ENCODE data around the gene SPRYD7.
"Not testable (repeated sequence)": the region's sequence is repeated elsewhere in the genome, so short reads cannot be mapped to it uniquely, and the experiment has no call there.

The SPRYD7 gene, protein sequence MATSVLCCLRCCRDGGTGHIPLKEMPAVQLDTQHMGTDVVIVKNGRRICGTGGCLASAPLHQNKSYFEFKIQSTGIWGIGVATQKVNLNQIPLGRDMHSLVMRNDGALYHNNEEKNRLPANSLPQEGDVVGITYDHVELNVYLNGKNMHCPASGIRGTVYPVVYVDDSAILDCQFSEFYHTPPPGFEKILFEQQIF

DNA sequence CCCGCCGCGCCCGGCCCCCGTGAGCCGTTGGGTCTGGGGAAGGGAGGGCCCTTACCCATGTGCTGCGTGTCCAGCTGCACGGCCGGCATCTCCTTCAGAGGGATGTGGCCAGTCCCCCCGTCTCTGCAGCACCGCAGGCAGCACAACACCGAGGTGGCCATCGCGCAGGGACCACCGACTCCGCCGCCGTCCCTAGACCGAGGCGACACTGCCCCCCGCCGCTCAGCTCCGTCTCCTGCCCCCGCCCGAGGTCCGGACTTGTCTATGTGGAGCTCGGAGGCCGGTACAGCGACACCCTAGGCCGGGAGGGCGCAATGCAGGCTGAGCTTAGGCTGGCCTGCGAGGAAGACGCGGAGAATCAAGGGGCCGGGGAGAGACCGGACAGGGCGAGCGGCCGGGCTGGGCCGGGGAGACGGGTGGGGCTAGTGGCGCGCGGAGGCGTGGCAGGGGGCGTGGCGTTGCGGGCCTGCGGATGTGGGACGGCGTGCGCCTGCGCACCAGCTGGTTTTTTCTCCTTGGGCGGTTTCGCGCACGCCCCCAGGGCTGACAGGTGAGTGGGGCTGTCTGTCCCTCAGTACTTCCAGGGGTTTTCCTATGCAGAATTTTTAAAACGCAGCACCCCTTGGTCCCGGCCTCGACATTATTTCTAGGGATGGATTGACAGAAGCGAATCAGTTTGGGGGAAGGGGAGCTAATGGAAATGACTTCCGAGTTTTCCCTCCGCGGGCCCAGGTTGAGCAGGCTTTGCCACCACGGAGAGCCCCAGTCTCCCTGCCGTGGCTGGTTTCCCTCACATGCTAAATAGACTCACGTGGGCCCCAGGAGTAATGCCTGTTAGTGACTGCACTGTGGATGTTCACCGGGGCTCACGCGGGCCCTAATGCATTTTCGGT, at the start of gene SPRYD7:
Gene SPRYD7, minus strand, starts transcription at position 266 of the 893 bp plus-strand sequence. Its CDS starts 105 bp downstream, at position 161.
- DNase-seq: peak; percentile 100

DNA sequence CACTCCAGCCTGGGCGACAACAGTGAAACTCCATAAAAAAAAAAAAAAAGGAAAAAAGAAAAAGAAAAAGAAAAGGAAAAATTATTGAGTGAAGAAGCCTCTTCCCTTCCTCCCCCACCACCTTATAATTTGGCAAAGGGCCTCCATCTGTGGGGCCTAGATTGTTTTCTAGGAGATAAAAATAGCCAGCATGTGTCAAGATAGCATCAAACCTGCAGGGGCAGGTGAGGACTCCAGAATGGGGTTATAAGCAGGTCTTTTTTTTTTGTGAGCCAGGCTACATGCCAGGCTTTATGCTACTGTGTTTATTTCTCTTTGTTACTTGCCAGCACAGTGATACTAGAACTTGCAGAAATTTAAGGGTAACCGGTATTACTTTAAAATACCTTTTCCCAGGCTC, 49.0 kb upstream of the SPRYD7 start:
- DNase-seq: no peak

DNA sequence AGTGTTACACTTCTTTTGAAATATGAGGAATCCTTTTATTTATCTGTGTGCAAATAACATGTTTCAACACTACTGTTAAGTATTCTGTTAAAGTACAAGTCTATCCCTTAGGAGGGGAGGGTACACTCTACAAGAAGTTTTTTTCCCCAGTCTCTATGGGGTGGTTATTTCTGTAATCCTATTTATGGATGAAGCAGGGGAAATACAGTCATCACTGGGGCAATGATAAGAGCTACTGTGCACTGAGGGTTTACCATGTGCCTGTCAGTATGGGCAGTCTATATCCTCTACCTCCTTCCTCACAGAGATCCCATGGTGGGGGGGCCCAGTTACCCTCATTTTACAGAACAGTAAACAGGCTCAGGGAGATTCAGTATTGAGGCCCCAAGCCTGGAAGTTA, 44.1 kb upstream of the SPRYD7 start:
- no peak for DNase-seq

DNA sequence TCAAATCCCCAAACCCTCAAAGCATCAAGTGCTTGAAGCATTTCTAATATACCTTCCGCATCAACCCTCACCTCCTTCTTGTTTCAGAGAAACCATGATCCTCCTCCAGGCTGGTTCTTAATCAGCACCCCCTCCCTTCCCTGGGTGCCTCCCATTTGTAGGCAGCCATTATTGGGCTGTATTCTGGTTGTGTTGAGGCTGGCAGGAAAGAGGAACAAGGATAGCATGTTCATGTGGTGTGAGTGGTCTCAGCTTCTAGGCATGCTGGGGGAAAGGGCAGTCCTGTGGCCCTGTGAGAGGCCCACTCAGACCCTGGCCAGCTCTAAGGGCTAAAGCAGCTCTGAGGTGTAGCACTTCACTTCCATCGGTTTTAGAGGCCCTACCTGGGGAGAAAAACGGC, 41.9 kb upstream of the SPRYD7 start:
- DNase-seq: no peak

DNA sequence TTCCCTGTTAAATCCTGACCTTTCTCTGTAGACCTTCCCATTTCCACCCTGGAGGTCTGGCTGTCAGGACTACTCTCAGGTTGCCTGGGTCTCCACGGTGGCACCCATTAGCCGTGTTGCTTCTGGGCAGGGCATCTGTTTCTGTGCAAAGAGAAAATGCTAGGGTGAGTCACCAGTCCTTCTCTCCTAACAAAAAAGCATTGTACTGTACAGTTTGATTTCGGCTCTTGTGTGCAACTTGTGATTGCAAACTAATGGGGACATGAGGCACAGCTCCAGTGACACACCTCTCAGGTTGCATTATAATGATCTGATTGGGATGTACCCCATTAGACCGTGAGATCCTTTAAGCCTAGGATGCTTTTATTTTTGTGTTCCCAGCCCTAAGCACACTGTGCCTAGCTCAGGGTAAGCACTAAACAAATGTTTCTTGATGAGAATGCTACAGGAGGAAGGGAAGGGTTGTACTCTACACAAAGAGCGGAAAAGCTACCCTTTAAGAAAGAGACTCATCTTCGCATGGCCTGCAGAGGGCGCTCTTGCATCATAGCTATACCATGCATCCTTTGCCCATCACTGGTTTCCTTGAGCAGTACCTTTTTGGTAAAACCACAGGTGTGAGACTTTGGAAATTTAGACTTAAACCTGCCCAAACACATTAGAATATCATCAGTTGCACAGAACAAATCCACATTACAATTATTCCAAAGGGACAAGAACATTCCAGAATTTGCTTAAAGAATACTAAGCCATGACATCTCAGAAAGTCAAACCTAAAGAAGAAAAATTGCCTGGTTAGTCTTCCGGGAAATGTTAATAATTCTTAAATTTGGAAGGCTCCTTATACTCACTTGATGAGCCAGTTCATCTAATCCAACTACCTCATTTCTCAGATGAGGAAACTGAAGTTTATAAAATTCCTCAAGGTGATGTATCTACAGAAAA, 40.4 kb upstream of the SPRYD7 start:
- peak; percentile 76 for DNase-seq

DNA sequence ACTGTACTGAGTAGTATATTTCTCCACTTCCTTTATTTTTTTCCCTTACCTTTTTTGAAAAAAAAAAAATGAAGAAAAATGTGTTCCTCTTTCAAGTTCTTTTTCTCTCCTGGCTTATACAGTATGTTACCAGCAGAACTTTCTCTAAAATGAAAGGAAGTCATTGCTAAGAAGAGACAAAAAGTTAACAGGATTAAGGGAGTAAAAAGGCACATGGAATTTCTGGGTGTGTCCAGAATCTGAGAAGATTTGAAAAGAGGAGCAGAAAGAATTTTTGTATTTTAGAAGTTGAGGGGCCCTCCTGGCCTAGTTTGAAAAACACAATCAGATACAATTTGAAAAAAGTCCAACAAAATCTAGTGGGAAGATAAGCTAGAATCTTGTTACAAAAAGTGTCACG, 39.7 kb upstream of the SPRYD7 start:
- DNase-seq: no peak

DNA sequence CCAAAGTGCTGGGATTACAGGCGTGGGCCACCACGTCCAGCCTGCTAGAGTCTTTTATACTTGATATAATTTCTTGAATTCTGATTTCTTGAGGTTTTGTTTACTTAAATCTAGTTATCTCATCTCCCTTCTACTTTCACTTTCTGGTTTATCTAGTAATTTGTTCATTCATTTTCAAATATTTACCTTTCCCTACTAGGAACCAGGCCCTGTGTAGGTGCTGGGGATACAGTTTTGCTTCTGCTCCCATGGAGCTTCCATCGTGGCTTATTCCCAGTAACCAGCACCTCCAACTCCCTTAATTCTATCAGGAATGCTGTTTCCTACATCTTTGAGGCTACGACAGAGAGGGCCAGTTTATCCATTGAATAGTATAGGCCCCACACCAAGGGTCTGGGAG, 36.6 kb upstream of the SPRYD7 start:
- DNase-seq: no peak

DNA sequence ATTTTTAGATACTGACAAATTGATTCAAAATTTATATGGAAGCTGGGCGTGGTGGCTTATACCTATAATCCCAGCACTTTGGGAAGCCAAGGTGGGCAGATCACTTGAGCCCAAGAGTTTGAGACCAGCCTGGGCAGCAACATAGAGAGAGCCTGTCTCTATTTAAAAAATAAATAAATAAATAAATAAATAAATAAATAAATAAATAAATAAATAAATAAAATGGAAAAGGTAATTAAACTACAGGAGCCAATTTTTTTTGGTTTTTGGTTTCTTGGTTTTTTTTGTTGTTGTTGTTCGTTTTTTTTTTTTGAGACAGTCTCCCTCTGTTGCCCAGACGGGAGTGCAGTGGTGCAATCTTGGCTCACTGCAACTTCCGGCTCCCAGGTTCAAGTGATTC, 31.3 kb upstream of the SPRYD7 start:
- DNase-seq: no peak

DNA sequence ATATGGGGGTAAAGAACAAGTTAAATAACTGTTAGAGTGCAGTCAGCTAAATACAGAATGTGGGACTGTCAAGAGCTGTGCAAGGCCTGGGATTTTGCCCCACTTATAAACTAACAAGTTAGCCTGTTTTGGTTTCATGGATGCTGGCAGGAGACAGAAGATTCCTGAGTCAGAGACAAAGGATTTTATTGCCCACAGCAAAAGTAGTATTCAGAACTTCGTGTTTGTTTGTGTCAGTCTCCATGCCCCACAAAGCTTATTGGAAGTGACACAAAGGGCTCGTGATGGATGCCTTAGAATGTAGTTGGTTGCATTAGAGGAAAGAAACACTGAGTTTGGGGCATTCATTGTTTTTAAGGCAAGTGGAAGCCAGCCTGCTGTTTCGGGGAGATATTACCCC, 22.2 kb upstream of the SPRYD7 start:
- no peak for DNase-seq

DNA sequence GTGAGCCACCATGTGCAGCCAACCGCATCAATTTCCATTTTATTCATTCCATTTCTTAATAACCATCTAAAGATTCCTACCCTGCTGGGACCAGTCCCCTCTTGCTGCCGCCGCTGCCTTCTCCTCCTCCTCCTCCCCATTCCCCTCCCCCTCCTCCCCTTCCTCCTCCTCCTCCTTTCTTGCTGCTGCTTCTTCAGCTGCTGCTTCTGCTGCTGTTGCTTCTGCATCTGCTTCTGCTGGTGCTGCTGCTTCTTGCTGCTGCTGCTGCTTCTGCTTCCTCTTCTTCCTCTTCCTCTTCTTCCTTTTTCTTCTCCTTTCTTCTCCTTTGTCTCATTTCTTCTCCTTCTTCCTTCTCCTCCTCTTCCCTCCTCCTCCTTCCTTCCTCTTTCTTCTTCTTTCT, 20.0 kb upstream of the SPRYD7 start:
- no peak for DNase-seq

DNA sequence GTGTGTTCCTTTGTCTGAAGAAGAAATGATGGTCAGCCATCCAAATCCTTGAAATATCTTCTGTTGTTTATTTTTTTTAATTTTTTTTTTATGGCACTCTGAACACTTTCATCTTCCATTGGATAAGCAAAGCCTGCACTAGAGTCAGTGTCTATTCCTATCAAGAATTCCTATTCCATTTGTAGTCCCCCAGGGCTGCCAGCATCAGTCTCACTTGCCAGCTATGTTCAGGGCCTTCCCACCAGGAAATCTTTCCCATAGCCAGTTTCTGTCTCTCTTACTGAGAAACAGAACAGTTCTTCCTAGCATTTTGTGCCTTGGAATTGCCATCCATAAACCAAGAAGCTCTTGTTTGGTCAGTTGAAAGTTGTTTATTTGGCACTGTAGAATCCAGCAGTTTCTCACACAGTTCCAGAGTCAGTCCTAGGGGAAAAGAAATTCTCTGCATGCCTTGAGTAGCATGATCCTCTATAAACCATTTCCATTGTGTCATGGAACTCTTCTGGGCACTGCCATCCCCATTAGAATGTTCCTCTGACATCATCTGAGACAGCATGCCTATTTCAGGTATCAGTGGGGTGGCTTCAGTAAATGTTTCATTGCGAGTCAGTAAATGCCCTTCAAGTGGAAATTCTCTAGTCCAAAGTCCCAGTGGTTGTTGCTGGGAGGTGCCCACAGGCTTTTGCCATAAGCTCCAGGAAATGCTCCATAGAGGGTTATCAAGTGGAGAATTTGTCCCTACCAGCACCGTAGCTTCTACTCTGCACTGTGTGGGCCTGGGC, 18.7 kb upstream of the SPRYD7 start:
- DNase-seq: no peak

DNA sequence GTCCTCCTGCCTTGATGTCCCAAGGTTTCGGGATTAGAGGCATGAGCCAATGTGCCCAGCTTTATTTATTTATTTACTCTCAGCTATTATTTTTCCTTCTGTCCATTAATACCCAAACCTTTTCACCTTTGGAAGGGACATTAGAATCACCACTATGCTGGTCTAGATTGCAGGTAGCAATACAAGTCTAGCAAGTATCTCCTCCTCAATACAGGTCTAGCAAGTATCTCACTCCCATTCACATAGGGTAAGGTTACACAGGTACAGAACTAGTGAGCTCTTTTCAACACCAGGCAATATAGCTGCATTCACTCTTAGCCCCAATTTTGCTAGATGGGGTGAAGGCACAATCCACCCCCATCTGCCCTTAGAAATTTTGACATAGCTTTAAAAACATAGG, 17.4 kb upstream of the SPRYD7 start:
- no peak for DNase-seq

DNA sequence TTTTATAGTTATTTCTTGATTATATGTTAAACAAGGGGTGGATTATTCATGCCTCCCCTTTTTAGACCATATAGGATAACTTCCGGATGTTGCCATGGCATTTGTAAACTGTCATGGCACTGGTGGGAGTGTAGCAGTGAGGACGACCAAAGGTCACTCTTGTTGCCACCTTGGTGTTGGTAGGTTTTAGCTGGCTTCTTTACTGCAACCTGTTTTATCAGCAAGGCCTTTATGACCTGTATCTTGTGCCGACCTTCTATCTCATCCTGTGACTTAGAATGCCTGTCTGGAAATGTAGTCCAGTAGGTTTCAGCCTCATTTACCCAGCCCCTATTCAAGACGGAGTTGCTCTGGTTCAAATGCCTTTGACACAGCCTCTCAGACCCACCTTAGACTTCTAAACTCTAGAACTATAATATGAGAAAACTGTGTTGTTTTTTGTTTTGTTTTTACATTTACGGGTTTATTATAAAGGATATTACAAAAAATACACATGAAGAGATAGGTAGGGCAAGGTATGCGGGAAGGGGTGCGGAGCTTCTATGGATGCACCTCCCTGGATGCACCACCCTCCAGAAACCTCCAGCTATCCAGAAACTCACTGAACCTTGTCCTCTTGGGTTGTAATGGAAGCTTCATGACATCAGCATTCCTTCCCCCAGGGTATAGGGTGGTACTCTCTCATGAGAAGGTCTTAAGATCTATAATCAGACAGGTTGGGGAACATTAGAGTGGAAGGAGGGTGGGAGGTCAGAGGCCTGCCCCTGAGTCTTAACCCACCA, 15.8 kb upstream of the SPRYD7 start:
- no peak for DNase-seq

DNA sequence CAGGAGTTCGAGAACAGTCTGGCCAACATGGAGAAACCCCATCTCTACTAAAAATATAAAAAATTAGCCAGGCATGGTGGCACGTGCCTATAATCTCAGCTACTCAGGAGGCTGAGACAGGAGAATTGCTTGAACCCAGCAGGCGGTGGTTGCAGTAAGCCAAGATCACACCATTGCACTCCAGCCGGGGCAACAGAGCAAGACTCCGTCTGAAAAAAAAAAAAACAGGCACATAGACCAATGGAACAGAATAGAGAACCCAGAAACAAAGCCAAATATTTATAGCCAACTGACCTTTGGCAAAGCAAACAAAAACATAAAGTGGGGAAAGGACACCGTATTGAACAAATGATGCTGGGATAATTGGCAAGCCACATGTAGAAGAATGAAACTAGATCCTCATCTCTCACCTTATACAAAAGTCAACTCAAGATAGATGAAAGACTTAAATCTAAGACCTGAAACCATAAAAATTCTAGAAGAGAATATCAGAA, 12.7 kb upstream of the SPRYD7 start:
- not testable (repeated sequence) for DNase-seq

DNA sequence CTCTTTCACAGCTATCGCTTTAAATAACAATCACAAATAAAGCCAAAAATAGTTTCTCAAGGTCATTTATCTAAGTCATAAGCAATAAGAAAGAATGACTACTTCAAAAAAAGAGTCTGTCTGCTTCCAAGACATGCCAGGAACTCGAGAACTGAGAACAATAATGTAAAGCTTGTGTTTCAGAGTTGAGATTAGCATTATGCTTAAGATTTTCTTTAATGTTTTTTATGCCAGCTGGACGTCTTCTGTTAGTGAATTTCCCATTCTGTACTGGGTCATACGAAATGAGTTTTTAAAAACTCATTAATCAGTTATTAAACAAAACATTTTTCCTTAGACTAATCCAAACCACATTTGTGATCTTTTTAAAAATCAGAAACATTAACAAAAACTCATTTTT, 3.2 kb upstream of the SPRYD7 start:
- DNase-seq: no peak

DNA sequence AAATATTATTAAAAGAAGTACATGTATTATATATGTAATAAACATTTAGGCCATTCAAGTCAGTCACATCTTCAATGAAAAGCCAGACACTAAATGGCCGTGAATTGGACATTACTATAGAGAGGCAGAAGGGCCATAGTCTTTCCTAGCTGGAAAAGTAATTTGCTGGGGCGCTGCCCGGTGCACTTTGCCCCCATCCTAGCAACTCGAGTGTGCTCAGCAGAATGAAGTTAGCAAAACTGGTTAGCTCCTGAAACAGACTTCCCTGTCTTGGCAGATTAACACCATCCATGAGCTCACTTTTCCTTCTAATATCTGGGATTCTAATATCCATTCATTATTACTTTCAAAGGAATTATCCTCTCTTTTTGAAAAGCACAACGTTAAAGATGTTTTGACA, 2.8 kb upstream of the SPRYD7 start:
- no peak for DNase-seq

DNA sequence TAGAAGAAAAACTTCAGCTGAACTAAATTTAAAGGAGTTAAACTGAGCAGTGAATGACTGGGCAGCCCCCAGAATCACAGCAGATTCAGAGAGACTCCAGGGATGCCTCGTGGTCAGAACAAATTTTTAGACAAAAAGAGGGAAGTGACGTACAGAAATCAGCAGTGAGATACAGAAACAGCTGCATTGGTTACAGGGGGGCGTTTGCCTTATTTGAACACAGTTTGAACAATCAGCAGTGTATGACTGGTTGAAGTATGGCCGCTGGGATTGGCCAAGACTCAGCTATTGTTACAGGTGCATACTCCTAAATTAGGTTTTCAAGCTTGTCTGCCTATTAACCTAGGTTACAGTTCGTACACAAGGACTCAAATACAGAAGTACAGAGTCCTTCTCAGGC, 2.2 kb upstream of the SPRYD7 start:
- DNase-seq: no peak

DNA sequence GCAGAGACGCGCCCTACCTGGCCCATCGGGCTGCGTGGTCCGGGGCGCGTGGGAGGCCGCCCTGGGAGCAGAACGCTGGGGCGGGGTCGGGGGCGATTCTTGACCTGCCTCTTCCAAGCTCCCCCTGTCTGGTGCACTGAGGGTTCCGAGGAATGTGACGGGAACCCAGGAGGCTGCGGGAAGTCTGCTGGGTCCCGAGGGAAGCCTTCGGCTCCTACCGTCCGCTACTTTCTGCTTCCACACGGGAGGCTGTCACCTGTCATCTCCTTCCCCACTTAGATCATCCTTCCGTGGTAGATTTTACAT, 781 bp upstream of the SPRYD7 start:
- DNase-seq: no peak

DNA sequence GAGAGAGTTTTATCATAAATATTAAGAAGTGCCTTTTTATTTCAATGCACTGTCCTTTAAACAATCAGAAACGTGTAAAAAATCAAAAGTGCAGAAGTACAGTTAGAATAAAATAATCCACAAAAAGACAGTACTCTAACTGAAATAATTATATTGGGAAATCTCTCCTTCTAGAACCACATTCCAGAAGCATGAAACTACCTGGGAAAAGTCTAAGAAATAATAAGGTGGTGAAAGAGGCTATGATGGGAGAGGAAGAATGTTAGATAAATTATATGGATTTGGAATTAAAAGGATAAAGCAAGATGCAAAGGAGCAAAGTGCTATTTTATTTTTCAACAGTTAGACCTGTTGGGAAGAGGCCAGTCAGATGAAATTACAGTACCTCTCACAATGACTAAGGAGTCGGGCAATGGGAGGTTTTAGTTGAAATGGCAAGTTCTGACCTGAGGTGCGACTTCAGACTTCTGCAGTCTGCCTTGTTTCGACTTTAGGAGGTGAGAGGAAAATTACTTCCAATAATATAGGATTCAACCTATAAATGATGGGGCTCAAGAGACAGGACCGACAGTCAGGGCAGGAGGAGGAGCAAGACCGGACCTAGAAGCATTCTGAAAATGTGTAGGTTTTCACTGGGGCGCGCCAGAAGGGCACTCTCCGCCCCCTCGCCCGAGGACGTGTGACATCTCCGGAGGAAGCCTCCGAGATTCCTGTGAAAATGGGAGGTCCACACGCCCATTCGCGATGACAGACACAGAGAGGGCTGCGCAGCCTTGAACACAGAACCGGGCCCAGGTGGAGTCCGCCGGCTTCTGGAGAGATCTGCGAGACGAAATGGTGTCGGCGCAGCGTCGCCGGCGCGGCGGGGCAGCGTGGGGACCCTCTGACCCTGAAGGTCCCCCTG, 717 bp downstream of the SPRYD7 start:
- peak; percentile 52 for DNase-seq

DNA sequence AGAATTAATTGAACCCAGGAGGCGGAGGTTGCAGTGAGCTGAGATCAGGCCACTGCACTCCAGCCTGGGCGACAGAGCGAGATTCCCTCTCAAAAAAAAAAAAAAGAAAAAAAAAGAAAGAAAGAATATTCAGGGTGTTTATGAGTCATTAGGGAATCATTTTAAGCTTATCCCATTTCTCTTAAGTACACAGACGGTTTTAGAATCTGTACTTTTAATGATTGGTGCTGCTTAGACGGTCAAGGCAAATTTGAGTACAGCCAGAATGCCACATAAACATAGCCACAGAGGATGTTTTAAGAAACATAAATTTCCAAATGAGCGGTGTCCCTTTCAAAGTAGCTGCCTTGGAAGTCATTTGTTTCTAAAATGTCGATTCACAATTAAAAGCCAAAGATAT, 2.6 kb downstream of the SPRYD7 start:
- no peak for DNase-seq

DNA sequence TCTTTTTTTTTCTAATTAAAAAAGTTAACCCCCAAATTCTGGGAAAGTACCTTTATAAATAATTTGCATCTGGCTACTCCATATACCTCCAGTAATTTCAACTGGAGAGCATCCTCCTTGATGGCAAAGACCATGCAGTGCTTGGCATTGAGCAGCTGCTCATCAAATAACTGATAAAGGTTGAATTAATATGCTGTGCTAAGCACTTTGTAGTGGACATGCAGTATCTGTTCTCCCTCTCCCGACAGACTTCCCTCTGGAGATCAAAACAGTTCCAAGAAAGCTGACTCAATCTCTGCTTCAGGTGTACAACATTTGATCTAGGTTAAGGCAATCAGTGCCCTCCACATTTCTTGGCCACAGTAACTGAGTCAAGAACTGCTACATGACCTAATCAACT, 3.3 kb downstream of the SPRYD7 start:
- DNase-seq: no peak
